Keratinocyte (primary cell): ENCODE measurements around the gene GLRB. TPM values are rescaled to one million over a fixed set of nuclear protein-coding genes. Genes with fewer than 3 reads are reported as not detected.

Experiments used
- DNase-seq: peaks from one replicate; pipeline ENCODE4 v3.0.0-alpha.2; 2011; ENCODE audit warnings: low read depth, missing footprints, low spot score
- FAIRE-seq: peaks from 2 replicates; lab custom pipeline; 2011; peaks lifted over from hg19 to GRCh38; lab: Jason Lieb, UNC
- H2AFZ ChIP-seq: 2 replicates; pipeline ENCODE4 v1.6.0; 2012; ENCODE audit warnings: low read length, control low read depth, inconsistent platforms; ENCODE audit not compliant: control insufficient read depth
- H3K27ac ChIP-seq: 2 replicates; pipeline ENCODE4 v1.5.1; 2011; ENCODE audit warnings: low read length; ENCODE audit not compliant: control insufficient read depth, insufficient read depth
- H3K27me3 ChIP-seq: 3 replicates; pipeline ENCODE4 v1.6.0; 2011; ENCODE audit warnings: low read length; ENCODE audit not compliant: control insufficient read depth, insufficient read depth; ENCODE audit errors: extremely low read depth
- H3K36me3 ChIP-seq, 2 experiments: 2 replicates in 1 of 2; 3 replicates in 1 of 2; pipeline ENCODE4 v1.5.1; 2011; ENCODE audit warnings: low read length in 2 of 2, mild to moderate bottlenecking in 1 of 2; ENCODE audit not compliant: control insufficient read depth in 2 of 2, insufficient read depth in 2 of 2; ENCODE audit errors: extremely low read depth in 1 of 2
- H3K4me1 ChIP-seq: 3 replicates; pipeline ENCODE4 v1.5.1; 2011; ENCODE audit warnings: low read length; ENCODE audit not compliant: control insufficient read depth, insufficient read depth; ENCODE audit errors: extremely low read depth
- H3K4me2 ChIP-seq: 3 replicates; pipeline ENCODE4 v1.6.0; 2011; ENCODE audit warnings: low read depth, low read length; ENCODE audit not compliant: control insufficient read depth, insufficient read depth; ENCODE audit errors: extremely low read depth
- H3K4me3 ChIP-seq, 3 experiments: fragments of 200-600 bp in 1 of 3; sonication (generic) in 1 of 3; 2 replicates in 2 of 3; 3 replicates in 1 of 3; pipeline ENCODE4 v1.5.1; 2011 to 2016; ENCODE audit warnings: low read length in 3 of 3, mild to moderate bottlenecking in 3 of 3, control low read depth in 2 of 3, inconsistent platforms in 1 of 3, low read depth in 1 of 3, mixed read lengths in 1 of 3, mixed run types in 1 of 3, moderate library complexity in 1 of 3; ENCODE audit not compliant: control insufficient read depth in 2 of 3, insufficient read depth in 2 of 3; ENCODE audit errors: extremely low read depth in 1 of 3
- H3K79me2 ChIP-seq: 2 replicates; pipeline ENCODE4 v1.6.0; 2012; ENCODE audit warnings: low read length; ENCODE audit not compliant: control insufficient read depth, insufficient read depth
- H3K9ac ChIP-seq: 3 replicates; pipeline ENCODE4 v1.6.0; 2011; ENCODE audit warnings: low read length; ENCODE audit not compliant: control insufficient read depth, insufficient read depth; ENCODE audit errors: extremely low read depth
- H3K9me1 ChIP-seq: 3 replicates; pipeline ENCODE4 v1.6.0; 2011; ENCODE audit warnings: low read length; ENCODE audit not compliant: control insufficient read depth, insufficient read depth; ENCODE audit errors: extremely low read depth
- H3K9me3 ChIP-seq: 2 replicates; pipeline ENCODE4 v1.5.1; 2012; ENCODE audit warnings: low read depth, low read length; ENCODE audit not compliant: control insufficient read depth
- H4K20me1 ChIP-seq: 3 replicates; pipeline ENCODE4 v1.6.0; 2011; ENCODE audit warnings: low read length; ENCODE audit not compliant: control insufficient read depth, insufficient read depth; ENCODE audit errors: extremely low read depth
- EZH2 ChIP-seq: IDR thresholded peaks from one replicate; pipeline ENCODE4 v1.6.1; 2012; ENCODE audit warnings: inconsistent platforms, mild to moderate bottlenecking, low read length, moderate library complexity
- dilution Hi-C: fragments of 300-500 bp; cut with MboI; formaldehyde crosslinking; loops from one replicate; pipeline ENCODE4 v1.7.0; 2020; ENCODE audit warnings: low sequenced_read_pairs; ENCODE audit not compliant: extremely low pct_ligation_motif_present
- polyA plus RNA-seq, 5 experiments: library from polyadenylated mRNA; depleted of rRNA in 3 of 5; stranded (reverse) in 3 of 5; stranded (forward) in 1 of 5; unstranded in 1 of 5; fragments of >200 nt; gene quantifications; 1 replicate in 1 of 5; 2 replicates in 3 of 5; 3 replicates in 1 of 5; pipeline versions ENCODE4 v1.2.1 to v1.2.3, GENCODE V29; 2011 to 2012; ENCODE audit warnings: missing spikeins in 2 of 5, low read depth in 1 of 5, low replicate concordance in 1 of 5
- TF ChIP-seq, protein P1 (sequence below), 3 experiments: IDR thresholded peaks in 1 of 3; conservative IDR thresholded peaks in 1 of 3; optimal IDR thresholded peaks in 1 of 3; 2 replicates in 2 of 3; 3 replicates in 1 of 3; pipeline versions ENCODE3 to v1.5.1; 2011; ENCODE audit warnings: low read length in 3 of 3, mild to moderate bottlenecking in 3 of 3, moderate library complexity in 2 of 3, control low read depth in 1 of 3, inconsistent platforms in 1 of 3; ENCODE audit not compliant: insufficient read depth in 2 of 3; ENCODE audit errors: extremely low read depth in 1 of 3

Gene GLRB
- polyA plus RNA-seq, 1 donor (not counting 4 experiments of a cell fraction or from before 2014, with no cell fraction given), result 1.0 TPM

DNA sequence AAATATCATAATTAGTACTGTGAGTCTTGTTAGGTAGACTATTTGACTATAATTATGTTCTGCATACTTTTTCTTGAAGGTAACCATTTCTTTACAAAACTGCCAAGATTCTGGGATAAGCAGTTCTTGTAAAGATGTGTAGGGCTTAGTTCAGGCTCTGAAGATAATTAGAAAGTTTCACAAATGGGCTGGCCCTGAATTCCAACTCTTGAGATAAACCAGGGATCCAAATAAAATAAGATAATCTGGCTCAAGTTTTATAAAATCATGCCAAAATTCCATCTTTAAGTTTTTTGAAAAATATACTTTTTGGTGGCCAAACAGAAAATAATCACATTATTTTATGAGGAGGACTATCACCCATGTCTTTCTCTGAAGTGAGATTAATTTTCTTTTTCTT is 35.5 kb upstream of the GLRB start:
- dilution Hi-C loops, result no loop called here
- Histone ChIP-seq H4K20me1 (no peaks in the 10 kb centered on the region), H3K27ac (no peak overlapping the region), H3K79me2 (no peaks in the 10 kb centered on the region), H3K4me1 (no peaks in the 10 kb centered on the region), H3K4me3 (no peak overlapping the region), H3K36me3 (no peaks in the 10 kb centered on the region), H3K9ac (no peak overlapping the region), H3K27me3 (no peaks in the 10 kb centered on the region), H2AFZ (no peak overlapping the region), H3K9me3 (no peaks in the 10 kb centered on the region), H3K4me2 (no peak overlapping the region), H3K9me1 (no peaks in the 10 kb centered on the region)
- no peak for FAIRE-seq
- no peak for DNase-seq
- TF ChIP-seq, protein P1, sequence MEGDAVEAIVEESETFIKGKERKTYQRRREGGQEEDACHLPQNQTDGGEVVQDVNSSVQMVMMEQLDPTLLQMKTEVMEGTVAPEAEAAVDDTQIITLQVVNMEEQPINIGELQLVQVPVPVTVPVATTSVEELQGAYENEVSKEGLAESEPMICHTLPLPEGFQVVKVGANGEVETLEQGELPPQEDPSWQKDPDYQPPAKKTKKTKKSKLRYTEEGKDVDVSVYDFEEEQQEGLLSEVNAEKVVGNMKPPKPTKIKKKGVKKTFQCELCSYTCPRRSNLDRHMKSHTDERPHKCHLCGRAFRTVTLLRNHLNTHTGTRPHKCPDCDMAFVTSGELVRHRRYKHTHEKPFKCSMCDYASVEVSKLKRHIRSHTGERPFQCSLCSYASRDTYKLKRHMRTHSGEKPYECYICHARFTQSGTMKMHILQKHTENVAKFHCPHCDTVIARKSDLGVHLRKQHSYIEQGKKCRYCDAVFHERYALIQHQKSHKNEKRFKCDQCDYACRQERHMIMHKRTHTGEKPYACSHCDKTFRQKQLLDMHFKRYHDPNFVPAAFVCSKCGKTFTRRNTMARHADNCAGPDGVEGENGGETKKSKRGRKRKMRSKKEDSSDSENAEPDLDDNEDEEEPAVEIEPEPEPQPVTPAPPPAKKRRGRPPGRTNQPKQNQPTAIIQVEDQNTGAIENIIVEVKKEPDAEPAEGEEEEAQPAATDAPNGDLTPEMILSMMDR (optimal IDR thresholded peaks at IDR 0.05 in 1 of 3, IDR thresholded peaks at IDR 0.05 in 1 of 3, conservative IDR thresholded peaks at IDR 0.05 in 1 of 3; ENCODE audit: extremely low read depth in 1 of 3, insufficient read depth in 2 of 3, low read length in 3 of 3), result no peak
- no peak for TF ChIP-seq EZH2

DNA sequence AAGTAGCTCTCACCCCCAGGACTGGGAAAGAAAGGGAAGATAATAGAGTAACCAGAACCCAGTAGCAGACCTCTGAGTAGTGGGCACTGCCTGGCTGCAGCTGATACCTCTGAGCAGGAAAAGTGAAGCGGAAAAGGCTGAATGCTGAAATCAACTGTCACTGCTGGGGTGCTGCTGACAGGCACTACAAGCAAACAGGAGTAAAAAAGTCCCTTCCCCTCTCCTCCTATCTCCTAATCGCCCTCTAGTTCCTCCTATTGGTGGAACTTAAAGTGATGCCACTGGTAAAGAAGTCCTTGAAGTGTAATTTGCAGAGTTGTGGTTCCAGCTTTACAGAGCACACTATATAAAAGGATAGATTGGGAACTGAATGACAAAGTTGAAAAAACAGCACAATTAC is 32.8 kb upstream of the GLRB start:
- FAIRE-seq (peak; percentile 94), DNase-seq (no peak)
- no peaks in the 10 kb centered on the region for H3K9me3 ChIP-seq
- dilution Hi-C loops, result no loop called here
- H3K4me2 ChIP-seq, result peak overlapping the region; percentile 6
- TF ChIP-seq EZH2, result no peak
- TF ChIP-seq, protein P1 (optimal IDR thresholded peaks at IDR 0.05 in 1 of 3, IDR thresholded peaks at IDR 0.05 in 1 of 3, conservative IDR thresholded peaks at IDR 0.05 in 1 of 3; ENCODE audit: extremely low read depth in 1 of 3, insufficient read depth in 2 of 3, low read length in 3 of 3), result peak; percentile 23 to 44 (median 43)
- H4K20me1 ChIP-seq, result no peaks in the 10 kb centered on the region
- H3K27me3 ChIP-seq, result no peaks in the 10 kb centered on the region
- no peak overlapping the region for H3K4me3 ChIP-seq
- no peaks in the 10 kb centered on the region for H3K4me1 ChIP-seq
- H3K36me3 ChIP-seq, result no peaks in the 10 kb centered on the region
- H3K27ac ChIP-seq, result no peak overlapping the region
- H3K9me1 ChIP-seq, result no peaks in the 10 kb centered on the region
- peak overlapping the region; percentile 88 for H2AFZ ChIP-seq
- H3K9ac ChIP-seq, result no peak overlapping the region
- no peaks in the 10 kb centered on the region for H3K79me2 ChIP-seq
